ENCODE measurements around the gene GAGE10. TPM values are rescaled to one million over a fixed set of nuclear protein-coding genes. Genes with fewer than 3 reads are reported as not detected.

The GAGE10 gene, protein sequence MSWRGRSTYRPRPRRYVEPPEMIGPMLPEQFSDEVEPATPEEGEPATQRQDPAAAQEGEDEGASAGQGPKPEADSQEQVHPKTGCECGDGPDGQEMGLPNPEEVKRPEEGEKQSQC
- not detected in 2 replicates for total RNA-seq

DNA sequence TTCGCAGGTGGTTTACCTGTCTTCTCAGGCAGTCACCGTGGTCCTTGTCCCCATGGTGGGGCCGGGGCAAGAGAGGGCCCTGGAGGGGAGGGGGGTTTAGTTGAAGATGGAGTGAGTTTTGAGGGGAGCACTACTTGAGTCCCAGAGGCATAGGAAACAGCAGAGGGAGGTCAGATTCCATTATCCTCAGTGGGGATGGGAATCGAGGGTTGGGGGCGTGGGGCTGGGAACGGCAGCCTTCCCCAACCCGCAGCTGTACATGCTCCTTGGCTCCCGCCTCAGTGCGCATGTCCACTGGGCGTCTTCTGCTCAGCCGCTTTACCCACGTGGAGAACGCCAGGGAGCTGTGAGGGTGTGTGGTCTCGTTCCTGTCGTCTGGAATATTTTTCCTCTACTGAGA lies at the start of gene GAGE10:
GAGE10 (plus strand) TSS at position 301 of the 400 bp plus-strand sequence. CDS start 1,214 bp downstream, outside the sequence.

DNA sequence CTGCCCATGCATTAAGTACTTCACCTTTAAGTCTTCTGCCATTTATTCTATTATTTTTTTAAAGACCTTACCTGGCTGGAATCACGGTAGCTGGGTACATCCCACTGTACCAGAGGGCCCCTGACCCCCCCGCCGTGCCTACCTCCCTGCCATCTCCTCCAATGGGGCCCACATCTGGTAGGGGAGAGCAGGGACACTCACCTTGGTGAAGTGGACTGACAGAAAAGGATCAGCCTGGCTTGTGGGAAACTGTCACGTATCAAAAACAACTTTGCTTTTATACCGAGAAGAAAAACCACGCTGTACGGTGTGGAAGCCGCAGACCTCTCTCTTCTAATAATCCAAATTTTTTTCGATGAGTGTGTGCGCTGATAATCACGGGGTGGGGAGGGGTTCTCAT lies 39.0 kb upstream of the GAGE10 start, which contains the start of gene FOXP3:
FOXP3 (minus strand) TSS at position 251 of the 400 bp plus-strand sequence. CDS start 6,205 bp downstream, outside the sequence.

DNA sequence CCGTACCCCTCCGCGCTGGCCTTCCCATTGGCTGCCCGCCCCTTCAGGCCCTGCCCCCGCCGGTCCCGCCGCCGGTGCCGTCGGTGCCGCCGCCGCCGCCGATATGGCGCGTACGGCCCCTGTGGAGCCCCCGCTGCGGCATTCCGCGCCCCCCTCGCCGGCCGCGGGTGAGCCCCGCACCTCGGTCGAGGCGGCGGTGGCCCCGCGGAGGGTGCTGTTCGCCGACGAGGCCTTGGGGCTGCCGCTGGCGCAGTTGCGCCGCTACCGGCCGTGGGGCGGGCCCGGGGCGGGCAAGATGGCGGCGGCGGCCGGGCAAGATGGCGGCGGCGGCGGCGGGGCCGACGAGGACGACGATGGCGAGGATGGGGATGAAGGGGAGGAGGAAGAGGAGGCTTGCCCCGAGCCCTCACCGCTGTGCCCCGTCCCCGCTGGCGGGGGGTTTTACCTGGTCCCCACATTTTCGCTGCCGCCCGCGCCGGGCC lies 33.6 kb upstream of the GAGE10 start, which contains the start of gene PPP1R3F:
PPP1R3F (plus strand) TSS at position 27 of the 482 bp plus-strand sequence; CDS start at position 104, 77 bp downstream.

DNA sequence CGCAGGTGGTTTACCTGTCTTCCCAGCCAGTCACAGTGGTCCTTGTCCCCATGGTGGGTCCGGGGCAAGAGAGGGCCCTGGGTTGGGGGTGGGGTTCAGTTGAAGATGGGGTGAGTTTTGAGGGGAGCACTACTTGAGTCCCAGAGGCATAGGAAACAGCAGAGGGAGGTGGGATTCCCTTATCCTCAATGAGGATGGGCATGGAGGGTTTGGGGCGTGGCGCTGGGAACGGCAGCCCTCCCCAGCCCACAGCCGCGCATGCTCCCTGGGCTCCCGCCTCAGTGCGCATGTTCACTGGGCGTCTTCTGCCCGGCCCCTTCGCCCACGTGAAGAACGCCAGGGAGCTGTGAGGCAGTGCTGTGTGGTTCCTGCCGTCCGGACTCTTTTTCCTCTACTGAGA lies 18.3 kb downstream of the GAGE10 start, which contains the start of gene GAGE12J:
GAGE12J (plus strand) TSS at position 301 of the 400 bp plus-strand sequence. CDS start 1,157 bp downstream, outside the sequence.

DNA sequence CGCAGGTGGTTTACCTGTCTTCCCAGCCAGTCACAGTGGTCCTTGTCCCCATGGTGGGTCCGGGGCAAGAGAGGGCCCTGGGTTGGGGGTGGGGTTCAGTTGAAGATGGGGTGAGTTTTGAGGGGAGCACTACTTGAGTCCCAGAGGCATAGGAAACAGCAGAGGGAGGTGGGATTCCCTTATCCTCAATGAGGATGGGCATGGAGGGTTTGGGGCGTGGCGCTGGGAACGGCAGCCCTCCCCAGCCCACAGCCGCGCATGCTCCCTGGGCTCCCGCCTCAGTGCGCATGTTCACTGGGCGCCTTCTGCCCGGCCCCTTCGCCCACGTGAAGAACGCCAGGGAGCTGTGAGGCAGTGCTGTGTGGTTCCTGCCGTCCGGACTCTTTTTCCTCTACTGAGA lies 27.8 kb downstream of the GAGE10 start, which contains the start of gene GAGE13:
GAGE13 (plus strand) TSS at position 301 of the 400 bp plus-strand sequence. CDS start 1,156 bp downstream, outside the sequence.

Other genes with a start within 250 kb of the GAGE10 start
- 6.3 and 11.5 TPM in 2 replicates for gene CCDC120, start 244.6 kb upstream of the GAGE10 start, total RNA-seq
- 16.3 and 19.3 TPM in 2 replicates for gene PRAF2, start 229.6 kb upstream of the GAGE10 start, total RNA-seq
- gene WDR45, start 223.8 kb upstream of the GAGE10 start, total RNA-seq = 23.1 and 34.7 TPM in 2 replicates
- 21.4 and 22.3 TPM in 2 replicates for gene GPKOW, start 179.9 kb upstream of the GAGE10 start, total RNA-seq
- 1.7 and 4.5 TPM in 2 replicates for gene MAGIX, start 140.9 kb upstream of the GAGE10 start, total RNA-seq
- gene PLP2, start 131.7 kb upstream of the GAGE10 start, total RNA-seq = 97.5 and 130 TPM in 2 replicates
- gene PRICKLE3, start 117.3 kb upstream of the GAGE10 start, total RNA-seq = 33.0 and 34.0 TPM in 2 replicates
- 0.14 and 0.51 TPM in 2 replicates for gene SYP, start 103.5 kb upstream of the GAGE10 start, total RNA-seq
- gene CACNA1F, start 70.3 kb upstream of the GAGE10 start, total RNA-seq = under 0.01 TPM in 1 of 2 replicates, not detected in the other
- gene CCDC22, start 68.2 kb upstream of the GAGE10 start, total RNA-seq = 21.3 and 24.3 TPM in 2 replicates
- not detected in 2 replicates for gene FOXP3, start 38.9 kb upstream of the GAGE10 start, total RNA-seq
- gene PPP1R3F, start 33.9 kb upstream of the GAGE10 start, total RNA-seq = 4.7 and 6.2 TPM in 2 replicates
- gene GAGE12J, start 18.4 kb downstream of the GAGE10 start, total RNA-seq = not detected in 2 replicates
- not detected in 2 replicates for gene GAGE13, start 27.9 kb downstream of the GAGE10 start, total RNA-seq
- gene GAGE12C, start 228.5 kb downstream of the GAGE10 start, total RNA-seq = not detected in 2 replicates
- gene GAGE12D, start 238.1 kb downstream of the GAGE10 start, total RNA-seq = not detected in 2 replicates
- gene GAGE12E, start 247.6 kb downstream of the GAGE10 start, total RNA-seq = not detected in 2 replicates